Mesendoderm (in vitro differentiated cells): ENCODE data around the gene HGF.
A peak's percentile ranks its signal among the peaks of the same experiment; 100 is the strongest.

Experiments used
- DNase-seq: peaks from one replicate; pipeline ENCODE4 v3.0.0; 2013
- H2AK5ac ChIP-seq: 2 replicates; pipeline ENCODE4 v1.6.1; 2013; ENCODE audit warnings: low read length, inconsistent platforms
- H2BK120ac ChIP-seq: 2 replicates; pipeline ENCODE4 v1.6.1; 2013; ENCODE audit warnings: low read depth, mild to moderate bottlenecking, low read length, moderate library complexity, mixed read lengths
- H2BK15ac ChIP-seq: replicated peaks from 2 replicates; pipeline ENCODE4 v1.6.1; 2013; ENCODE audit warnings: low read depth, mild to moderate bottlenecking, moderate library complexity
- H2BK5ac ChIP-seq: 2 replicates; pipeline ENCODE4 v1.6.1; 2013; ENCODE audit warnings: low read length, inconsistent platforms
- H3K18ac ChIP-seq: 2 replicates; pipeline ENCODE4 v1.6.1; 2013; ENCODE audit warnings: mild to moderate bottlenecking, low read length, mixed read lengths
- H3K23ac ChIP-seq: one replicate; pipeline ENCODE4 v1.6.1; 2013; ENCODE audit warnings: low read length
- H3K27ac ChIP-seq: 2 replicates; pipeline ENCODE4 v1.5.1; 2013; ENCODE audit warnings: low read depth, mild to moderate bottlenecking, inconsistent platforms, low read length, moderate library complexity
- H3K27me3 ChIP-seq: 2 replicates; pipeline ENCODE4 v1.6.1; 2013; ENCODE audit warnings: low read length, control low read depth, mild to moderate bottlenecking, inconsistent platforms; ENCODE audit not compliant: insufficient read depth, poor library complexity
- H3K36me3 ChIP-seq: 2 replicates; pipeline ENCODE4 v1.6.1; 2013; ENCODE audit warnings: low read length, inconsistent platforms; ENCODE audit not compliant: control insufficient read depth, insufficient read depth
- H3K4ac ChIP-seq: one replicate; pipeline ENCODE4 v1.6.1; 2013; ENCODE audit warnings: low read depth, mild to moderate bottlenecking, low read length, moderate library complexity
- H3K4me1 ChIP-seq: 2 replicates; pipeline ENCODE4 v1.6.1; 2013; ENCODE audit warnings: low read depth, low read length, inconsistent platforms; ENCODE audit not compliant: control insufficient read depth
- H3K4me2 ChIP-seq: 2 replicates; pipeline ENCODE4 v1.6.1; 2013; ENCODE audit warnings: low read length
- H3K4me3 ChIP-seq: 2 replicates; pipeline ENCODE4 v1.5.1; 2013; ENCODE audit warnings: mild to moderate bottlenecking, low read length
- H3K56ac ChIP-seq: one replicate; pipeline ENCODE4 v1.6.1; 2013; ENCODE audit warnings: low read length
- H3K79me1 ChIP-seq: 2 replicates; pipeline ENCODE4 v1.6.1; 2013; ENCODE audit warnings: low read length, inconsistent platforms
- H3K79me2 ChIP-seq: 2 replicates; pipeline ENCODE4 v1.6.1; 2013; ENCODE audit warnings: mild to moderate bottlenecking, low read length; ENCODE audit not compliant: control insufficient read depth, insufficient read depth
- H3K9ac ChIP-seq: 2 replicates; pipeline ENCODE4 v1.6.1; 2013; ENCODE audit warnings: low read length, inconsistent platforms
- H4K5ac ChIP-seq: one replicate; pipeline ENCODE4 v1.6.1; 2013; ENCODE audit warnings: low read length
- H4K8ac ChIP-seq: one replicate; pipeline ENCODE4 v1.6.1; 2013; ENCODE audit warnings: low read depth, mild to moderate bottlenecking, control low read depth, low read length, moderate library complexity
- WGBS: extraction: QIAGEN DNeasy Blood & Tissue Kit; methylation state at CpG from one replicate; pipeline ENCODE4 v1.1.7; 2013; ENCODE audit warnings: low lambda C conversion rate, missing lambda C conversion rate; ENCODE audit not compliant: insufficient coverage; ENCODE audit errors: extremely low coverage; 5-methylcytosine and 5-hydroxymethylcytosine counted together

HGF gene

DNA sequence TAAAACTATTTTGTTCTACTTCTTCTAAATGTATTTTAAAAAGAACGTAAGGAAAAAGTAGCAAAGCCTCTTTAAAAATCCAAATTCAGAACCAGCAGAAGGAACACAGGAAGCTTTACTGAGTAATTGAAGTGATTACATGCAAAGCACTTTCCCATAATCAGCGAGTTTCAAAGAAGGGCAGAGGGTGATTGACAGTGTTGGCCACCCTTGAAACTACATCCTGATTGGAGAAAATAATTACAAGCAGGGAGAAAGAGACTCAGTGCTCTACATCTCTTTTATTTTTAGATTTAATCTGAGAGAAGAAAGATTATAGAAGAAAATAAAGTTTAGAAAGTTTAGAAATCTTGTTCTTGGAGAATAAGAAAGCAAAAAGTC, 20.3 kb upstream of the HGF start:
- Histone ChIP-seq H3K27ac (no peak overlapping the region), H3K4me3 (no peak overlapping the region), H3K56ac (no peak overlapping the region), H4K5ac (no peak overlapping the region), H3K9ac (no peak overlapping the region), H3K79me2 (no peaks in the 10 kb centered on the region), H2BK120ac (no peak overlapping the region), H4K8ac (no peak overlapping the region), H3K4me1 (no peaks in the 10 kb centered on the region), H2BK15ac (no peak overlapping the region), H3K18ac (no peak overlapping the region), H3K27me3 (no peaks in the 10 kb centered on the region), H3K4ac (no peak overlapping the region), H3K4me2 (no peak overlapping the region), H2BK5ac (no peak overlapping the region), H3K79me1 (no peaks in the 10 kb centered on the region), H2AK5ac (no peak overlapping the region), H3K36me3 (no peaks in the 10 kb centered on the region), H3K23ac (no peak overlapping the region)
- DNase-seq, result no peak
- WGBS, result no CpG with 5 or more reads among the region's 2 CpGs

DNA sequence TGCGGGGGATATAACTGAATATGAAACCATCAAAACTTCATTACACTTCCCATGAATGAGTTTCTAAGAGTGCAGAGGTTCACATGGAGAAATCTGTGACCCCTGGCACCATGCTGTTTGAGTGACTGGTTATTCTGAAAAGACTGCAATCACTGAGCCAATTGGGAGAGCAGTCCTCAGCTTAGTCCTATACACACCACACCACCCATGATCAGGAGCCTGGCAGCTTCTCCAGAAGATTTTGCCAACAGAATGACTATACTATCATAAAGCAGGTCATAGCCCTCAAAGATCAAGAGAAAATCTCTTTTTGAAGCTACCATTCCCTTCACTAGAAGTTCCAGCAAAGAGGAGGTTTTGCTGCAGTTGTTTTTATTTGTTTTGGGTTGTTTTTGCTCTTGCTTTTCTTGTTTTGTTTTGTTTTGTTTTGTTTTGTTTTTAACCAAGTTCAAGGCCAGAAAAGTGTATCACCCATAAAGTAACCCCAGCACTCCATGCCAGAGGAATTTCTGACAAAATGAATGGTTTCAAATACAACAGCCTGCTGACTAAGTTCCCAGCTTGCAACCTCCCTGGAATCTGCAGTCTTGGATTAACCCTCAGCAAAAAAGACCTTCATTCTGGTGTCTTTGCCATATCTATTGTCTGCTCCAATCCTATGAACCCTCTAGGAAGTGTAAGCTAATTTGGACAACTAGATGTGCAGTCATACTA, 19.7 kb upstream of the HGF start:
- no peak overlapping the region for H3K4me3 ChIP-seq
- DNase-seq, result no peak
- H4K8ac ChIP-seq, result no peak overlapping the region
- no peak overlapping the region for H3K9ac ChIP-seq
- no peak overlapping the region for H2AK5ac ChIP-seq
- H3K79me1 ChIP-seq, result no peaks in the 10 kb centered on the region
- H2BK15ac ChIP-seq, result no peak overlapping the region
- no peaks in the 10 kb centered on the region for H3K4me1 ChIP-seq
- no peaks in the 10 kb centered on the region for H3K36me3 ChIP-seq
- no peaks in the 10 kb centered on the region for H3K27me3 ChIP-seq
- no peak overlapping the region for H3K4ac ChIP-seq
- no peak overlapping the region for H4K5ac ChIP-seq
- no peak overlapping the region for H3K23ac ChIP-seq
- H2BK5ac ChIP-seq, result no peak overlapping the region
- H3K18ac ChIP-seq, result no peak overlapping the region
- no CpG with 5 or more reads among the region's 1 CpG for WGBS
- no peak overlapping the region for H3K56ac ChIP-seq
- H2BK120ac ChIP-seq, result no peak overlapping the region
- no peak overlapping the region for H3K4me2 ChIP-seq
- H3K27ac ChIP-seq, result no peak overlapping the region
- H3K79me2 ChIP-seq, result no peaks in the 10 kb centered on the region

DNA sequence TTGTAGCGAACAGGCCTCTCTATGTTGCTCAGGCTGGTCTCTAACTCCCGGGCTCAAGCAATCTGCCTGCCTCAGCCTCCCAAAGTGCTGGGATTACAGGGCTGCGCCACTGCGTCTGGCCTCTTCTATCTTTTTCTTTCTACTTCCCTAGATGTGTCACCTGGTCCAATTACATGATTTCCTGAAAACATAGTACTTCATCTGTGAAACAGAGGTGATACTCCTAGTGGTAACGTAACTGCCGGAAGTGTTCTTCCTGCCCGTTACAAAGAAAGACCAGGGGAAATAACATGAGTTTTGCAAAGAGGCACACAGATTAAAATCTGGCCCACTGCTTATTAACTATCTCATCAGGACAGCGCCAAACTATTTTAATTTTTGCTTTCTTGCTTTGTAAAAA, 18.4 kb upstream of the HGF start:
- Histone ChIP-seq H4K5ac (no peak overlapping the region), H3K4me1 (no peaks in the 10 kb centered on the region), H2BK5ac (no peak overlapping the region), H3K4me3 (no peak overlapping the region), H3K79me1 (no peaks in the 10 kb centered on the region), H3K9ac (no peak overlapping the region), H3K56ac (no peak overlapping the region), H3K4ac (no peak overlapping the region), H4K8ac (no peak overlapping the region), H3K79me2 (no peaks in the 10 kb centered on the region), H2AK5ac (no peak overlapping the region), H3K18ac (no peak overlapping the region), H3K27ac (no peak overlapping the region), H3K23ac (no peak overlapping the region), H3K27me3 (no peaks in the 10 kb centered on the region), H3K36me3 (no peaks in the 10 kb centered on the region), H2BK120ac (no peak overlapping the region), H3K4me2 (no peak overlapping the region), H2BK15ac (no peak overlapping the region)
- DNase-seq, result no peak
- no CpG with 5 or more reads among the region's 8 CpGs for WGBS

DNA sequence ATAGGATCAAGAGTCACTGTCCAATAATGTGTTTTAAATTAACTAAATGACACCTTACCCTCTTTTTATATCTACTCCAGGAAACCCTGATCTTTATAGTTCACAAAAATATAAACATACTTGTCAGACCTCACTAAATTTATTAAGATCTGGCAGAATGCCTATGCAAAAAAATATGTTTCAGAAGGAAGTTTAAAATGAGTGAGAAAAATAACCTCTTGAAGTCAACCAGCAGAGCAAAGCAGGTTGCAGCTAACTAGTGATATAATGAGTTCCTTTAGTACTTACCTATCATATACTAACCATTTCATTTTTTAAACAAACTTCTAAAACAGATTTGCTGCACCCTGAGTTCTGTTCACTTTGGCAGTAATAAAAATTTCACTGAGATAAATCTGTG, 14.0 kb upstream of the HGF start:
- Histone ChIP-seq H3K56ac (no peak overlapping the region), H3K23ac (no peak overlapping the region), H3K79me2 (no peaks in the 10 kb centered on the region), H3K36me3 (no peaks in the 10 kb centered on the region), H3K27me3 (no peaks in the 10 kb centered on the region), H2AK5ac (no peak overlapping the region), H3K4me3 (no peak overlapping the region), H3K79me1 (no peaks in the 10 kb centered on the region), H3K4me2 (no peak overlapping the region), H4K8ac (no peak overlapping the region), H2BK120ac (no peak overlapping the region), H3K4ac (no peak overlapping the region), H2BK15ac (no peak overlapping the region), H3K9ac (no peak overlapping the region), H3K18ac (no peak overlapping the region), H3K27ac (no peak overlapping the region), H4K5ac (no peak overlapping the region), H3K4me1 (no peaks in the 10 kb centered on the region), H2BK5ac (no peak overlapping the region)
- DNase-seq, result no peak

DNA sequence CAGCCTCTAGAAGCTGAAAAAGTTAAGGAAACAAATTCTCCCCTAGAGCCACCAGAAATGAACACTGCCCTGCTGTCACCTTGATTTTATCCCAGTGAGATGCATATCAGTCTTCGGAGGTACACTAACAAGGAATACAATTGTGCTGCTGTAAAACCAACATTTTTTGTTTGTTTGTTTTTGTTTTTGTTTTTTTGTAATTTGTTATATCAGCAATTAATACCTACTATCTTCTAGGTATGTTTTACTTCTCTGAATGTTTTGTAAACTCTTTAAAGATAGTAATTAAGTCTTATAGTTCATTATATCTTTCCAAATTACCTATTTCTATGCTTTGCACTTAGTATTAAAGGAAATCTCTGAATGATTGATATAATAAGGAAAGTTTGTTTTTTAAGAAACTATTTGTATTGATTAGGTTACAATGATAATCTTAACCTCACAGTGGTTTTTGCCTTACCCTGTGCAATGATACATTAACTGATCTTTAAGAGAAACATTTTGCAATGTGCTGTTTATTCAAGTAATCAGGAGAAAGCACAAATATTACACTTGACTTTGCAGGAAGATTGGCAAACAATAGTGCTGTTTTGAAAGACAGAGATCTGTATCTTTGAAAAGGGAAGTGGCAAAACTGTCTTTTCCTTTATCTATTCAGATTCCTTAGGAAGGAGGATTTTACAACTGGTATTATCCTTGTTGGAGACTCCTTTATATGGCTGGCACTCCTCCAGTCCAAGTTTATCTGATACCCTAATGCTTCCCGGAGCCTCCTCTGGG, 11.3 kb upstream of the HGF start:
- no peak overlapping the region for H2AK5ac ChIP-seq
- H3K79me1 ChIP-seq, result no peaks in the 10 kb centered on the region
- H3K27ac ChIP-seq, result no peak overlapping the region
- peak; percentile 54 for DNase-seq
- H3K79me2 ChIP-seq, result no peaks in the 10 kb centered on the region
- H3K27me3 ChIP-seq, result no peaks in the 10 kb centered on the region
- peak overlapping the region; percentile 28 for H3K18ac ChIP-seq
- WGBS, result no CpG with 5 or more reads among the region's 2 CpGs
- H4K8ac ChIP-seq, result no peak overlapping the region
- no peak overlapping the region for H3K4ac ChIP-seq
- no peaks in the 10 kb centered on the region for H3K36me3 ChIP-seq
- no peak overlapping the region for H2BK120ac ChIP-seq
- H3K4me3 ChIP-seq, result no peak overlapping the region
- no peak overlapping the region for H3K9ac ChIP-seq
- no peak overlapping the region for H3K23ac ChIP-seq
- H2BK5ac ChIP-seq, result no peak overlapping the region
- H3K4me2 ChIP-seq, result no peak overlapping the region
- H2BK15ac ChIP-seq, result no peak overlapping the region
- no peak overlapping the region for H3K56ac ChIP-seq
- H3K4me1 ChIP-seq, result no peaks in the 10 kb centered on the region
- H4K5ac ChIP-seq, result no peak overlapping the region

DNA sequence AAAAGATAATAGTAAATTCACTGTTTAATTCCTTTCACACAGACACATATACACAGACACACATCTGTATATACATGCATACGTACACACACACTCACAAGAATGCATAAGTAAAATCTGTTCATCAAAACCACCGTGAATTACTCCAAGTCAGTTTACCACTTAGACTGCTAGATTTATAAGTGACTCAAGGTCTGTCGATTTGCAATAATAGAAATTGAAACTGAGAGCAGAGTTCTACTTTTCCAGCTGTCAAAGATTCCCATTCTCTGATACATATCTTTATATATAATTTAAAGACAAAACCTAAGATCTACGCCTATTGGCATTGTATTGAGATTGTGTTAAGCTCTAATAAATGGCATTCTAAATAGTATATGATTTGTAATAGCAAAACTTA, 9.9 kb upstream of the HGF start:
- Histone ChIP-seq H3K9ac (no peak overlapping the region), H3K4me2 (no peak overlapping the region), H3K23ac (no peak overlapping the region), H3K18ac (no peak overlapping the region), H2BK15ac (no peak overlapping the region), H3K79me1 (no peaks in the 10 kb centered on the region), H3K27me3 (no peaks in the 10 kb centered on the region), H2BK5ac (no peak overlapping the region), H3K36me3 (no peaks in the 10 kb centered on the region), H3K79me2 (no peaks in the 10 kb centered on the region), H3K56ac (no peak overlapping the region), H3K4me1 (no peaks in the 10 kb centered on the region), H2AK5ac (no peak overlapping the region), H3K4ac (no peak overlapping the region), H4K5ac (no peak overlapping the region), H2BK120ac (no peak overlapping the region), H4K8ac (no peak overlapping the region), H3K27ac (no peak overlapping the region), H3K4me3 (no peak overlapping the region)
- WGBS, result no CpG with 5 or more reads among the region's 4 CpGs
- no peak for DNase-seq
